Omental fat pad (tissue), 4 donors: ENCODE measurements around the gene SPRR1B. TPM values are rescaled to one million over a fixed set of nuclear protein-coding genes. Genes with fewer than 3 reads are reported as not detected.
"Not testable (repeated sequence)": the region's sequence is repeated elsewhere in the genome, so short reads cannot be mapped to it uniquely, and the experiment has no call there.

ENCODE experiments used
- ATAC-seq: fragments of 150-250 bp; one replicate; pipeline ENCODE4 v1.9.1; 2016; ENCODE audit warnings: mild to moderate bottlenecking, moderate library complexity; ENCODE audit not compliant: low FRiP score
- DNase-seq: peaks from one replicate; pipeline ENCODE4 v3.0.0-alpha.2; 2019; ENCODE audit warnings: low spot score
- CTCF ChIP-seq, 3 donors: fragments of 450-650 bp; IDR thresholded peaks; one replicate each; pipeline ENCODE4 v1.5.1; 2016 to 2017; ENCODE audit warnings: antibody characterized with exemption in 3 of 3, mild to moderate bottlenecking in 3 of 3, moderate library complexity in 2 of 3
- total RNA-seq, 4 donors: library from RNA; depleted of rRNA; stranded (reverse); fragments of >200 nt; gene quantifications; one replicate each; pipeline ENCODE4 v1.1.0, GENCODE V29; 2016

Gene SPRR1B
- total RNA-seq, 4 donors from 2014 or later, result not detected

- ATAC-seq, result no peak
- no peak for TF ChIP-seq CTCF (IDR thresholded peaks at IDR 0.05)
- DNase-seq, result no peak
Observed at GRCh38 chr1:153040950-153041631, 10.1 kb downstream of the SPRR1B start, which contains the start of gene SPRR2D. Gene SPRR2D, minus strand, starts transcription at chr1:153041120. Its CDS starts 774 bp downstream, at chr1:153040346.

GRCh38 chr1:153049211-153049610, 18.2 kb downstream of the SPRR1B start:
- no peak for TF ChIP-seq CTCF (IDR thresholded peaks at IDR 0.05)
- ATAC-seq (no peak), DNase-seq (no peak)

DNA sequence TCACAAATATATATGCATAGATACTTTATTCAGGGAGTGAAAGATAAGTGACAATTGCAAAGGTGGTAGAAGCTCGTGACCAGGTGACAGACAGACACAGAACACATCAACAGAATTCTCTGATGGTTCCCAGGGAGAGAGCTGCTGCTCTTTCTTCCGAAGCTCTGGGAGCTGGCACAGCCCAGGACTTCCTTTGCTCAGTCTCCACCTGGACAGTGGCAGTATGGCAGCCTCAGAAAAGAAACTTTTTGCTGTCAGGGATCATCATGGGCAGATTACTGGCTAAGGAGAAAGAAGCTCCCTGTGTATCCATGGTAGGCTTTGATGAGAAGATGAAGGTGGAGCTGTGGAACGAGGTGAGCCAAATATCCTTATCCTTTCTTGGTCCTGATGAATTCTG, 25.1 kb downstream of the SPRR1B start:
- not testable (repeated sequence) for ATAC-seq

DNA sequence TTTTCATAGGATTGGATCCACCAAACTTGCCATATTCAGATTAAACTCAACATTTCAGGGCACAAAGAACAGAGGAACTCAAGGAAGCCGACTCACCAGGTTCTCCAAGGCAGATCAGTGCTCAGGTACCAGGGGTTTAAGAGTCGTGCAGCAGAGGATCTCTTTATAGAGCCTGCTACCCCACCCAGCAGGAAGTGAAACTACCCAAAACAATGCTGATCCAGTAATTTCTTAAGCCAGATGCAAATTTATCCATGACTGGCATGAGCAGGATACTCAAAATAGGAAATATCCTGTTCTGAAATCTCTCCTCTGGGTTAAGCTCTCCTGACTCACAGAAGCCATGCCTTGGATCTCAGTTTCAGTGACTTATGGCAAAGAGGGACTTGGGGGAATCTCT, 26.4 kb downstream of the SPRR1B start, which contains the start of gene SPRR2A:
Gene SPRR2A (minus strand): TSS at position 138 of the 400 bp plus-strand sequence. CDS start 777 bp downstream, outside the sequence.
- DNase-seq (no peak), ATAC-seq (no peak)
- no peak for TF ChIP-seq CTCF (IDR thresholded peaks at IDR 0.05)

More for the DNA sequence above, 25.1 kb downstream of the SPRR1B start:
- not testable (repeated sequence) for DNase-seq

DNA sequence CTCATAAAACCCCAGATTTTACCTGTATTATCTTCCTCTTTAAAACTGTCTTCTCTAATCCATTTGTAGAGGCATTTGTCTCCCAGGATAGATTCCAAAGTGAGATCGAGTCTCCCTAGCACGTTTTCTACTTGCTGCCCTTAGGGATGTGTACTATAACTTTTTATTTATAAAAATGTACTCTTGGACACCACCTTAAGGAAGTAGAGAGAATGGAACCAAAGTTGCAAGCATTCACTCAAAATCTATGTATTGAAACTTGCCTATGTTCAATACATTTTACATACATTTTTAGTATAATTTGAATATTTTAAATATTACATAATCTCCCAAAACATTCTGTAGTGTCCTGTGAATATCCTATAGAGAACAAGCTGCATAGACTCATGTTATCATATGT, 27.2 kb downstream of the SPRR1B start:
- DNase-seq (no peak), ATAC-seq (no peak)
- TF ChIP-seq CTCF (IDR thresholded peaks at IDR 0.05), result no peak

DNA sequence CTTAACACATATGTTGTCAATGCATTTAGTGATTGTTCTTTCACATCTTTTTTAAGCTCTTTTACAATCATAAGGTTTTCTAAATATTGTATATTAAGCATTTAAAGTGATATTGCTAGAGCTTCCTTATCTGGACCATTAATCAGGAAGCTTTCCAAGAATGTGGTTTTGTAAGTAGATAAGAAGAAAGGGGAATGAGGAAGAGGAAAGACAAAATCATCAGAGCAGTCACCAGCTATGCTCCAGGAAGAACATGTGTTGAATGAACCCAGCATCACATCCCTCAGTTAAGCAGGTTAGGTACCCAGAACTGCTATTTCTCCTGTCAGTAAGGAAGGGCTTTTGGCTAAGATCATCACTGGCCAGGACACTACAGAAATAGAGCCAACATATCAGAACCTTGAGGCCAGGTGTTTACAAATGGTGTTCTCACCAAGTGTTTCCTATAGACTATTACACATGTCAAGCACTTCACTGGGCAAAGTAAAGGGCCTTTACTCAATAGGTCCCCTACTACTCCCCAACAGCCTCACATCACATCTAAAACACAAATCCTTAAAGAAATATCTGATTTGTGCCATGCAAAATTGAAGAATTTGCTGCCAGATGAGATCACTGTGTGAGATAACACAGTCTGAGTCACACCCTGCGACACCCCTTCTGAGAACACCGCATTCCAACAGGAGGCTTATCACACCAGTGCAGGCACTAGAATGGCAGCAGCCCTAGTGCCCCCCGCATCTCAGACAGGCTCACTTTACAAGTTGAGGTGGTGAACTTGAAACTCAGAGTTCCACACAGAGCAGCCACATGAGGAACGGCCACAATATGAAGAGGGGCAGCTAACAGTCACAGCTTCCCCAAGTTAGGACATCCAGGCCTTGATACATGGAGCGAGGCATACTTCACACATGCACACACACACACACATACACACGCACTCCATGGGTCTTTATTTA, 28.1 kb downstream of the SPRR1B start:
- no peak for DNase-seq
- ATAC-seq, result no peak
- no peak for TF ChIP-seq CTCF (IDR thresholded peaks at IDR 0.05)

- DNase-seq, result no peak
- no peak for TF ChIP-seq CTCF (IDR thresholded peaks at IDR 0.05)
- ATAC-seq, result no peak
Observed at GRCh38 chr1:153070243-153070642, 39.2 kb downstream of the SPRR1B start.
